SK-N-SH (cell line): ENCODE measurements around the gene ZDHHC11B.

Source experiments
- CHD2 ChIP-seq: fragments of 150-350 bp; IDR thresholded peaks from 2 replicates; pipeline ENCODE4 v1.6.1; 2018; ENCODE audit warnings: low read length; ENCODE audit not compliant: partially characterized antibody
- CTCF ChIP-seq: fragments of 200-600 bp; sonication (generic); IDR thresholded peaks from 2 replicates; pipeline ENCODE4 v1.6.1; 2017; ENCODE audit warnings: antibody characterized with exemption, mild to moderate bottlenecking, moderate library complexity
- GABPA ChIP-seq: IDR thresholded peaks from 2 replicates; pipeline ENCODE4 v1.4.0; 2012; ENCODE audit warnings: low read depth, mild to moderate bottlenecking
- GATA2 ChIP-seq: sonication (generic); formaldehyde crosslinking; IDR thresholded peaks from 2 replicates; pipeline ENCODE4 v1.5.0; 2020; ENCODE audit warnings: mild to moderate bottlenecking, missing genetic modification reagents
- JUND ChIP-seq: IDR thresholded peaks from 2 replicates; pipeline ENCODE4 v1.4.0; 2012
- NFIC ChIP-seq: IDR thresholded peaks from 2 replicates; pipeline ENCODE4 v1.4.0; 2012; ENCODE audit warnings: borderline replicate concordance
- POLR2AphosphoS5 ChIP-seq: IDR thresholded peaks from 2 replicates; pipeline ENCODE4 v1.6.1; 2012; ENCODE audit warnings: low read depth, low read length
- REST ChIP-seq: IDR thresholded peaks from 2 replicates; pipeline ENCODE4 v1.6.1; 2012; ENCODE audit warnings: mild to moderate bottlenecking, low read depth, low read length, moderate library complexity
- SMC3 ChIP-seq: IDR thresholded peaks from 2 replicates; pipeline ENCODE4 v1.6.1; 2012; ENCODE audit warnings: low read depth, low read length, improper control_type of control experiment
- TAF1 ChIP-seq: IDR thresholded peaks from 2 replicates; pipeline ENCODE4 v1.6.1; 2012; ENCODE audit warnings: low read depth, mild to moderate bottlenecking, low read length, moderate library complexity, borderline replicate concordance
- USF2 ChIP-seq: fragments of 150-350 bp; IDR thresholded peaks from 2 replicates; pipeline ENCODE4 v1.6.1; 2017; ENCODE audit warnings: antibody characterized with exemption, low read length, low read depth, borderline replicate concordance
- YY1 ChIP-seq: IDR thresholded peaks from 2 replicates; pipeline ENCODE4 v1.4.0; 2012; ENCODE audit warnings: low read depth, mild to moderate bottlenecking

GRCh38 chr5:757346-757930, 27.1 kb downstream of the ZDHHC11B start:
- TF ChIP-seq SMC3 (no peak), CTCF (no peak), JUND (no peak), GATA2 (CRISPR knock-in tag) (no peak), REST (no peak), GABPA (no peak), USF2 (no peak), NFIC (no peak), CHD2 (no peak), POLR2AphosphoS5 (no peak), YY1 (no peak), TAF1 (no peak)
